SKM-1 (cell line): ENCODE measurements around the gene SCARF1.
A peak's percentile ranks its signal among the peaks of the same experiment; 100 is the strongest.

ENCODE experiments used
- DNase-seq: peaks from one replicate; lab custom pipeline; 2025; ENCODE audit not compliant: unreplicated experiment; lab: John Stamatoyannopoulos, UW

SCARF1 gene

GRCh38 chr17:1648963-1649843 is 3.7 kb upstream of the SCARF1 start:
- no peak for DNase-seq

- peak; percentile 38 for DNase-seq
Observed at GRCh38 chr17:1648173-1648962, 2.8 kb upstream of the SCARF1 start.

DNA sequence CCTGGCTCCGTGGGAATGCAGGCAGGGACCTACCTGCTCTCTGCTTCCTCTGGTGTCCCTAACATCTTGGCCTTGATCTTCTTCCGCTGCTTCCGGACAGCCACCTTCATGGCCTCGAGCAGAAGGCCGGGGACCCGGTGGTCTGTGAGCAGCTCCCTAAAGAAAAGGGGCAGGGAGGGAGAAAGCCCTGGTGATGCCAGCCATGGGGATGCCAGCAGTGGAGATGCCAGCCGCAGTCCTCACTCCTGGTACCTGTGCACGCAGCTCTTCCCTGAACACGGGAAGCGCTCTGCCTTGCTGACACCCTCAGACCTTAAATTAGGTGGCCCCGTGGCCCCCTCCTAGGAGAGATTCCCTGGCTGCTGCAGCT is 2.3 kb upstream of the SCARF1 start:
- DNase-seq, result no peak

GRCh38 chr17:1646199-1646875 is 805 bp upstream of the SCARF1 start:
- no peak for DNase-seq

DNA sequence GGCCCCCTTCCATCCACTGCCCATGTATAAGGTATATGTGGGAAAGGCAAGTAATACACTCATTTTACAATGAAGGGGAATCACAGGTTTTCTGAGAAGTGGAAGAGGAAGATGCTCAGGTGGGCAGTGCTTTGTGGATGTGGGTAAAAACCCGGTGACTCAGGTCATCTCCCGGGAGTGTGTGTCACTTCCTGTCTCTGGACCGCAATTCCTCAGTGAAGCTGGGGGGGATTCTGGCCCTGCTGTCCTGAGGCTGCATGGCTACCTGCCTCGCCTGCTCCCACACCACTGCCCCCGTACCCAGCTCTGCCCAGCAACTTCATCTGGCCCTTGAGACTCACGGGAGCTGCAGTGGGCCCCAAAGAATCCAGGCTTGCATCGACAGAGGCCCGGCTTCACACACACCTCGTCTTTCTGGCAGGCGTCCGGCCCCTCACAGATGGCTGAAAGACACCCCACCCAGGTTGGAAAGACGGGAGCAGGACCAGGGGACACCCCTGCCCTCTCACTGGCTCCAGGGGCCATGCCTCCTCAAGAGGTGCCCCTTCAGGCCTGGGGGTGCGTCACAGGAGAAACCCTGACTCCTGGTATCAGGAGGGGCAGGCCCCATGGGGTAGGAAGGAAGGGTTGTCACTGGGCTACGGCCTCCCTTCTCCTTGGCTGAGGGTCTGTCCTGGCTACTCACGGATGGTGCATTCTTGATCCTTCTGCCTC is 882 bp downstream of the SCARF1 start:
- DNase-seq, result no peak

DNA sequence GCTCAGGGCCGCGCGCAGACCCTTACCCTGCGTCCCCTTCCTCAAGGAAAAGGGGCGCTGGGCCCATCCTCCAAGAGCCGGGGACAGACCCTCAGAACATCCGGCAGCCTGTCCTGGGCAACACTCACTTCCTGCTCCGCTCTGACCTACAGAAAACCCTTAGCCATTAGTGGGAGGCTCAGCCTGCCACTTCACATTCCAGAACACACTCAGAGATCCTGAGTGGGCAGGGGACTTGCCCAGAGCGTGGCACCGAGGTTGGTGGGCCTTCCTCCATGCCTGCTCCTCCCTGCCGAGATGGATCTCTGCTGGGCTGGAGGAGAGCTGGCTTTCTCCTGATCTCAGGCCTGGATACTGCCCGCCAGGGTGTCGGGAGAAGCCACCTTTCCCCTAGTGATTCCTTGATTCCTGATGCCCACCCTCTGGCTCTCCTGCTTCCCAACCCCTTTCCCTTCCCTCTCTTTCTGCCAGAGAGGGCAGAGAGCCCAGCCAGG is 1.5 kb downstream of the SCARF1 start:
- DNase-seq, result no peak

DNA sequence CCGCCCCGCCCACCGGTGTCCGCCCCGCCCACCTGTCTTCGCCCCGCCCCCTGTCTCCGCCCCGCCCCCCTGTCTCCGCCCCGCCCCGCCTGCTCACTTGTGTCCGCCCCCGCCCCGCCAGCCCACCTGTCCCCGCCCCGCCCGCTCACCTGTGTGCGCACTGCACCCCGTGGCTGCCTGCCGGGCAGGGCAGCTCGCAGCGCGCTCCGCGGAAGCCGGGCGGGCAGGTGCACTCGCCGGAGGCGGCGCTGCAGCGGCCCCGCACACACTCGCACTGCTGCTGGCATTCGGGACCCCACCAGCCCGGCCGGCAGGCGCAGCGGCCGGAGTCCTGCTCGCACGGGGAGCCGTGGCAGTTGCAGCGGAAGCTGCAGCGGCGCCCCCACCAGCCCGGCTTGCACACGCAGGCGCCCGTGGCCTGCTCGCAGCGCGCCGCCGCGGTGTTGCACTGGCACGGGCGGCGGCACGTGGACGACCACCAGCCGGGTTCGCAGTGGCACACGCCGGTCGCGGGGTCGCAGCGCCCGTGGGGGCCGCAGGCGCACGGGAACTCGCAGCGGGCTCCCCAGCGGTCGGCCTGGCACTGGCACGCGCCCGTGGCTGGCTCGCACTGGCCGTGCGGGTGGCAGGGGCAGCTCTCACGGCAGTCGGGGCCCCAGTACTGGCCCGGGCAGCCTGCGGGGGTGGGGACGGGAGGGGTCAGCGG is 2.1 kb downstream of the SCARF1 start:
- no peak for DNase-seq

DNA sequence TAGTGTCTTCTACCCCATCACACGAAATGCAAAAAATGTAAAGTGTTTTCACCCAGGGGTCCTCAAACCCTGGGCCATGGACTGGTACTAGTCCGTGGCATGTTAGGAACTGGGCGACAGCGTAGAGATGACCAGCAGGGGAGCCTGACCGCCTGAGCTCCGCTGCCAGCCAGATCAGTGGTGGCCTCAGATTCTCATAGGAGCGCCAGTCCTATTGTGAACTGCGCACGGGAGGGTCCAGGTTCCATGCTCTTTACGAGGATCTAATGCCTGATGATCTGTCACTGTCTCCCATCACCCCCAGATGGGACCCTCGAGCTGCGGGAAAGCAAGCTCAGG is 4.5 kb downstream of the SCARF1 start:
- no peak for DNase-seq

GRCh38 chr17:1640329-1641064 is 5.0 kb downstream of the SCARF1 start:
- DNase-seq, result no peak

GRCh38 chr17:1639549-1640180 is 5.9 kb downstream of the SCARF1 start:
- DNase-seq, result no peak

- DNase-seq, result no peak
Observed at GRCh38 chr17:1638624-1639300, 6.8 kb downstream of the SCARF1 start.

DNA sequence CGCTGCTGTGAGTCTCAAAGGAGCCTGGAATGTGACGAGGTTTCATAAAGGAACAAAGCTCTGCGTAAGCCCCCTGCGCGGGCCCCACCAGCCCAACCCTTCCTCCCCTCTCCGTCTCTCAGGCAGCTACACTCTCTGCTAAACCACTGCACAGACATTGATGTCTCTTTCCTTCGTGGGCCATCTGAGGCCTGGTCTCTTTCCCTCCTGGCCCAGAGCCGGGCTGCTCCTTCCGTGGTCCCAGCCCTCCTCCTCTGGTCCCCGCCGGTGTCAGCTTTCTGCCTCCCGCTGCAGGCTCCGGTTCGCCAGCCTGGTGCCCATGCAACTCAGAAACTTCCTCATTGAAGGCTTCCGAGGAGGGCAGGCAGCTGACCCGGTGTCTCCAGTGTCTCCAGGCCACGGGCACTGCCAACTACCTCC is 7.4 kb downstream of the SCARF1 start:
- DNase-seq, result no peak

DNA sequence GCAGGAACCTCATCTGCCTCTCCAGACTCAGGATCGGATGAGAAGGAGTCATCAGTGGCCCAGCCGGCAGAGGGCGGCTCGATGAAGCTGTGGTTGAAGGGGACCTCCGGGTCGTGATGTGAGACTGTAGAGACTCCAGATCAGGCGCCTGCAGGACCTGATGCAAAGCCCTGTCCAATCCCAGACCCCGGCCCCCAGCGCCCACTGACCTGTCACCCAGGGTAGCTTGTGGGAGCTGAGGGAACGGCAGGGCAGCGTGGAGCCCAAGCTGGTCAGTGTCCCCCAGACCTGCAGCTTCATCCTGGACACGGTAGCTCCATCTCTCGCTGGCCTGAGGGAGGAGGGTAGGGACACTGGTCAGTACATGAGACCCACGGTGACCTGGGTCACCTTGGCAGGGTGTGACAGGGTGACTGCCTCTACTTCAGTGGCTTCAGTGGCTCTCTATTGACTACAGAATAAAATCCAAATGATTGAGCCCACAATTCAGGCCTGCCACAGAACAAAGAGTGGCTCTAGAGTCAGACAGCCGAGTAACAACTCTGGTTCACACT is 8.7 kb downstream of the SCARF1 start:
- no peak for DNase-seq

- no peak for DNase-seq
Observed at GRCh38 chr17:1635675-1636465, 9.7 kb downstream of the SCARF1 start.

DNA sequence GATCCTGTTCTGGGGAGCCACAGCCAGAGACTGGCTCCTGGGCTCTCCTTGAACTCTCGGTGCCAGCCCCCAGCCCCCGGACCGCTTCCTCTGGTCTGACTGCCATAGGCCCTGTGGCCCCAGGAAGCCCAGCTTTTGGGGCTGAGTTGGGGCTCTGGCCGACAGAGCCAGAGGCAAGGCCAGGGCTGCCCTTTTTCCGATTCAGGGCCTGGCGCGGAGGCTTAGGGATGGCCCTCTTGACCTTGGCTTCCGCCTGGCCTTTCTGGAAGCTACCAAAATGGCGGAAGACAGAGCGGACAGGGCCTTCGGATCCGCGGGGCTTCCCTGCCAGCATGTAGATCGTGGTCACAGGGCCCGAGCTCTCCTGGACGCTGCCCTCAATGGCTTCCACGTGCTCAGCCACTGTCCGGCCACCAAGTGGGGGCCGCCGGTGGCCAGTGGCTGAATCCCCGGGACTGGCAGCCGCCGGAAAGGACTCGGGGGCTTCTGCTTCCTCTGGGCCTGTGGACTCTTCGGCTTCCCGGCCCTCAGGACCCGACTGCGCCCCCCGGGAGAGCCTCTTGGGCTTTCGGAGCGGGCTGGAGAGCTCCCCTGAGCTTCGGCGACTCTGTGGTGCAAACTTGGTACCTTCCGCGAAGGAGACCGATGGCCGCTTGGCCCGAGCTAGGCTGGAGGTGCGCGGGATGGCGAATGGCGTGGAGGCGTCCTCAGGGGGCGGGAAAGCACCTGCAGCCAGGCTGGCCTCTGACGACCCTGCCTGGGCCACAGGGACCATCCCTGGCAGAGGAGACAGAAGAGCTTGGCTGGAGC is 10.5 kb downstream of the SCARF1 start:
- no peak for DNase-seq

- DNase-seq, result no peak
Observed at GRCh38 chr17:1630662-1631061, 14.9 kb downstream of the SCARF1 start.
